A549 (cell line): Measurements from ENCODE around the gene ARL10. TPM values are rescaled to one million over a fixed set of nuclear protein-coding genes. Genes with fewer than 3 reads are reported as not detected.

ENCODE experiments used
- BHLHE40 ChIP-seq: IDR thresholded peaks from 2 replicates; pipeline ENCODE4 v1.6.1; 2012; ENCODE audit warnings: low read depth, low read length, inconsistent platforms
- CEBPB ChIP-seq, 2 experiments: fragments of >200 bp in 1 of 2; sonication (Bioruptor Twin) in 1 of 2; formaldehyde crosslinking in 1 of 2; IDR thresholded peaks; 2 replicates each; pipeline ENCODE4 v1.6.1; 2012 to 2016
- EHF ChIP-seq: fragments of 250-450 bp; sonication (Bioruptor Pico); IDR thresholded peaks from 2 replicates; pipeline ENCODE4 v1.5.0; 2020; ENCODE audit warnings: mild to moderate bottlenecking
- EP300 ChIP-seq, 2 experiments: fragments of >200 bp; sonication (Bioruptor Twin); formaldehyde crosslinking; IDR thresholded peaks; 2 replicates in 1 of 2; 3 replicates in 1 of 2; pipeline ENCODE4 v1.6.1; 2016 to 2017
- FOXS1 ChIP-seq: fragments of 250-450 bp; sonication (Bioruptor Pico); IDR thresholded peaks from 2 replicates; pipeline ENCODE4 v1.5.0; 2020; ENCODE audit warnings: mild to moderate bottlenecking, moderate library complexity
- HEYL ChIP-seq: fragments of 250-450 bp; sonication (Bioruptor Pico); IDR thresholded peaks from 2 replicates; pipeline ENCODE4 v1.8.0; 2021; ENCODE audit warnings: mild to moderate bottlenecking, moderate library complexity
- HOXA7 ChIP-seq: fragments of 250-450 bp; sonication (Bioruptor Pico); IDR thresholded peaks from 2 replicates; pipeline ENCODE4 v1.5.0; 2020; ENCODE audit warnings: mild to moderate bottlenecking, moderate library complexity
- HOXB5 ChIP-seq: fragments of 250-450 bp; sonication (Bioruptor Pico); IDR thresholded peaks from 2 replicates; pipeline ENCODE4 v1.5.0; 2020; ENCODE audit warnings: mild to moderate bottlenecking, moderate library complexity
- JUN ChIP-seq, 2 experiments: fragments of >200 bp; sonication (Bioruptor Twin); formaldehyde crosslinking; IDR thresholded peaks; 2 replicates in 1 of 2; 3 replicates in 1 of 2; pipeline ENCODE4 v1.6.1; 2016 to 2017
- KDM1A ChIP-seq: fragments of 200-600 bp; sonication (generic); IDR thresholded peaks from 2 replicates; pipeline ENCODE4 v1.6.1; 2016; ENCODE audit warnings: low read depth, mild to moderate bottlenecking
- MAZ ChIP-seq: fragments of 150-350 bp; IDR thresholded peaks from 2 replicates; pipeline ENCODE4 v1.6.1; 2014; ENCODE audit warnings: antibody characterized with exemption, low read depth, low read length, borderline replicate concordance
- NPAS2 ChIP-seq: fragments of 250-450 bp; sonication (Bioruptor Pico); IDR thresholded peaks from 2 replicates; pipeline ENCODE4 v1.8.0; 2022; ENCODE audit warnings: mild to moderate bottlenecking, moderate library complexity, borderline replicate concordance
- NR3C1 ChIP-seq: fragments of >200 bp; sonication (Bioruptor Twin); formaldehyde crosslinking; IDR thresholded peaks from 3 replicates; pipeline ENCODE4 v1.6.1; 2017
- PHF8 ChIP-seq: fragments of 200-600 bp; sonication (generic); IDR thresholded peaks from 2 replicates; pipeline ENCODE4 v1.6.1; 2016; ENCODE audit warnings: low read depth, mild to moderate bottlenecking, antibody characterized with exemption, moderate library complexity, borderline replicate concordance
- RAD21 ChIP-seq, 2 experiments: fragments of >200 bp in 1 of 2; sonication (Bioruptor Twin) in 1 of 2; formaldehyde crosslinking in 1 of 2; IDR thresholded peaks in 1 of 2; conservative IDR thresholded peaks in 1 of 2; 2 replicates in 1 of 2; 3 replicates in 1 of 2; pipeline ENCODE4 v1.6.1; 2012 to 2018; ENCODE audit warnings: inconsistent platforms in 1 of 2
- RFX5 ChIP-seq: fragments of 450-650 bp; IDR thresholded peaks from 2 replicates; pipeline ENCODE4 v1.7.1; 2014; ENCODE audit warnings: antibody characterized with exemption, mild to moderate bottlenecking, moderate library complexity
- RNF2 ChIP-seq: fragments of 200-600 bp; sonication (generic); IDR thresholded peaks from 2 replicates; pipeline ENCODE4 v1.6.1; 2016; ENCODE audit warnings: low read depth, mild to moderate bottlenecking, antibody characterized with exemption, moderate library complexity, borderline replicate concordance
- SMC3 ChIP-seq: fragments of >200 bp; sonication (Bioruptor Twin); formaldehyde crosslinking; IDR thresholded peaks from 3 replicates; pipeline ENCODE4 v1.6.1; 2018; ENCODE audit warnings: inconsistent platforms
- TP53 ChIP-seq: fragments of 250-450 bp; sonication (Bioruptor Pico); IDR thresholded peaks from 2 replicates; pipeline ENCODE4 v1.5.0; 2021; ENCODE audit warnings: mild to moderate bottlenecking, moderate library complexity
- polyA plus RNA-seq, 4 experiments: library from polyadenylated mRNA; depleted of rRNA in 3 of 4; stranded (reverse); fragments of >200 nt; fragmentation: RNase III in 1 of 4; extraction: RNeasy Plus Mini Kit Qiagen cat#74134 plus additional on column Dnase treatment in 1 of 4; gene quantifications; 2 replicates in 3 of 4; 3 replicates in 1 of 4; pipeline ENCODE4 v1.2.3, GENCODE V29; 2011 to 2017
- TF ChIP-seq, protein P1 (sequence below): fragments of 250-450 bp; sonication (Bioruptor Pico); IDR thresholded peaks from 2 replicates; pipeline ENCODE4 v1.5.0; 2020; ENCODE audit warnings: low read depth, mild to moderate bottlenecking, moderate library complexity
- TF ChIP-seq, protein P2 (sequence below): IDR thresholded peaks from 2 replicates; pipeline ENCODE4 v1.6.1; 2012; ENCODE audit warnings: low read depth, borderline replicate concordance
- TF ChIP-seq, protein P3 (sequence below): IDR thresholded peaks from 2 replicates; pipeline ENCODE4 v1.6.1; 2012
- TF ChIP-seq, protein P4 (sequence below): fragments of >200 bp; sonication (Bioruptor Twin); formaldehyde crosslinking; IDR thresholded peaks from 2 replicates; pipeline ENCODE4 v1.6.1; 2016
- TF ChIP-seq, protein P5 (sequence below): fragments of >200 bp; sonication (Bioruptor Twin); formaldehyde crosslinking; IDR thresholded peaks from 3 replicates; pipeline ENCODE4 v1.6.1; 2016
- TF ChIP-seq, protein P6 (sequence below): fragments of 450-650 bp; IDR thresholded peaks from 2 replicates; pipeline ENCODE4 v1.6.1; 2014; ENCODE audit warnings: antibody characterized with exemption

The ARL10 gene
- polyA plus RNA-seq, 2 of the 4 experiments (the other 2 are of a cell fraction) = 0.15 to 0.21 TPM

DNA sequence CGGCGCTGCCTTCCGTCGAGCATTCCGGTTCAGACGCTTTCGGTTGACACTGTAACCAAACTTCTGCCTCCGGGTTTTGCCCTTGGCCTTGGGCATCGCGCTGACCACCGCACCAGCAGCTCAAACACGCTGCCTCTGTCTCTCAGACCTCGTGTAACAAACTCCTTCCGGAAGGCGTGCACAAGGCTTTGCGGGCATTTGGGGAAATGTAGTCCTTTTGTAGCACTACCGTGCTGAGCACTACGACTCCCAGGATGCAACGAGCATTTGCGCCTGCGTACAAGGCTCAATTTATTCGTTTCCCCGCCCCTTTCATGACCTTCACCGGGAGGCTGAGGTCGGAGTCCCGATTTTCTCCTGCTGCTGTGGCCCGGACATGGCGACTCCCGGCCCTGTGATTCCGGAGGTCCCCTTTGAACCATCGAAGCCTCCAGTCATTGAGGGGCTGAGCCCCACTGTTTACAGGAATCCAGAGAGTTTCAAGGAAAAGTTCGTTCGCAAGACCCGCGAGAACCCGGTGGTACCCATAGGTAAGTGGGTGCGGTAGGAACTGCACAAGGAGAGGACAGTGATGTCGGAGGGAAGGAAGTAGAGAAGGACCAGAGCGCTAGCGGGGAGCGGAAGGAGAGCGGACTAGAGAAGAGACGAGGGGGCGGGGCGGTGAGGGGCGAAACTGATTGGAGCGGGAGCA, 23.3 kb downstream of the ARL10 start, which contains the start of the genes HIGD2A and NOP16 (continued):
- TF ChIP-seq, protein P1, sequence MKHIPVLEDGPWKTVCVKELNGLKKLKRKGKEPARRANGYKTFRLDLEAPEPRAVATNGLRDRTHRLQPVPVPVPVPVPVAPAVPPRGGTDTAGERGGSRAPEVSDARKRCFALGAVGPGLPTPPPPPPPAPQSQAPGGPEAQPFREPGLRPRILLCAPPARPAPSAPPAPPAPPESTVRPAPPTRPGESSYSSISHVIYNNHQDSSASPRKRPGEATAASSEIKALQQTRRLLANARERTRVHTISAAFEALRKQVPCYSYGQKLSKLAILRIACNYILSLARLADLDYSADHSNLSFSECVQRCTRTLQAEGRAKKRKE (CRISPR knock-in tag) = no peak
- TF ChIP-seq, protein P2, sequence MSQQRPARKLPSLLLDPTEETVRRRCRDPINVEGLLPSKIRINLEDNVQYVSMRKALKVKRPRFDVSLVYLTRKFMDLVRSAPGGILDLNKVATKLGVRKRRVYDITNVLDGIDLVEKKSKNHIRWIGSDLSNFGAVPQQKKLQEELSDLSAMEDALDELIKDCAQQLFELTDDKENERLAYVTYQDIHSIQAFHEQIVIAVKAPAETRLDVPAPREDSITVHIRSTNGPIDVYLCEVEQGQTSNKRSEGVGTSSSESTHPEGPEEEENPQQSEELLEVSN = peak; percentile 80; the same call in 1 of the 2 replicates
- no peak for TF ChIP-seq BHLHE40
- TF ChIP-seq, protein P3, sequence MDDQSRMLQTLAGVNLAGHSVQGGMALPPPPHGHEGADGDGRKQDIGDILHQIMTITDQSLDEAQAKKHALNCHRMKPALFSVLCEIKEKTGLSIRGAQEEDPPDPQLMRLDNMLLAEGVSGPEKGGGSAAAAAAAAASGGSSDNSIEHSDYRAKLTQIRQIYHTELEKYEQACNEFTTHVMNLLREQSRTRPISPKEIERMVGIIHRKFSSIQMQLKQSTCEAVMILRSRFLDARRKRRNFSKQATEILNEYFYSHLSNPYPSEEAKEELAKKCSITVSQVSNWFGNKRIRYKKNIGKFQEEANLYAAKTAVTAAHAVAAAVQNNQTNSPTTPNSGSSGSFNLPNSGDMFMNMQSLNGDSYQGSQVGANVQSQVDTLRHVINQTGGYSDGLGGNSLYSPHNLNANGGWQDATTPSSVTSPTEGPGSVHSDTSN = 0 out of 2 replicates have a peak, but pooled peaks have one; percentile 25
- no peak for TF ChIP-seq HOXA7 (CRISPR knock-in tag)
- no peak for TF ChIP-seq EP300 (IDR thresholded peaks at IDR 0.05)
- TF ChIP-seq JUN (IDR thresholded peaks at IDR 0.05) = peak; percentile 71 to 93; a peak in 4 of 5 replicates
- no peak for TF ChIP-seq EHF (CRISPR knock-in tag)
- TF ChIP-seq, protein P4, sequence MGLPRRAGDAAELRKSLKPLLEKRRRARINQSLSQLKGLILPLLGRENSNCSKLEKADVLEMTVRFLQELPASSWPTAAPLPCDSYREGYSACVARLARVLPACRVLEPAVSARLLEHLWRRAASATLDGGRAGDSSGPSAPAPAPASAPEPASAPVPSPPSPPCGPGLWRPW = no peak
- TF ChIP-seq TP53 (CRISPR knock-in tag) = no peak; the same call in 1 of the 2 replicates
- no peak for TF ChIP-seq FOXS1
- TF ChIP-seq HEYL (CRISPR knock-in tag) = no peak
- TF ChIP-seq RAD21 (conservative IDR thresholded peaks at IDR 0.05 in 1 of 2, IDR thresholded peaks at IDR 0.05 in 1 of 2) = no peak
- TF ChIP-seq, protein P5, sequence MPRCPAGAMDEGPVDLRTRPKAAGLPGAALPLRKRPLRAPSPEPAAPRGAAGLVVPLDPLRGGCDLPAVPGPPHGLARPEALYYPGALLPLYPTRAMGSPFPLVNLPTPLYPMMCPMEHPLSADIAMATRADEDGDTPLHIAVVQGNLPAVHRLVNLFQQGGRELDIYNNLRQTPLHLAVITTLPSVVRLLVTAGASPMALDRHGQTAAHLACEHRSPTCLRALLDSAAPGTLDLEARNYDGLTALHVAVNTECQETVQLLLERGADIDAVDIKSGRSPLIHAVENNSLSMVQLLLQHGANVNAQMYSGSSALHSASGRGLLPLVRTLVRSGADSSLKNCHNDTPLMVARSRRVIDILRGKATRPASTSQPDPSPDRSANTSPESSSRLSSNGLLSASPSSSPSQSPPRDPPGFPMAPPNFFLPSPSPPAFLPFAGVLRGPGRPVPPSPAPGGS = peak; percentile 64; the same call in 2 of the 3 replicates
- no peak for TF ChIP-seq RNF2
- TF ChIP-seq CEBPB (IDR thresholded peaks at IDR 0.05) = no peak
- TF ChIP-seq SMC3 = no peak
- no peak for TF ChIP-seq NR3C1
- peak; percentile 79; the same call in 1 of the 2 replicates for TF ChIP-seq MAZ
- TF ChIP-seq, protein P6, sequence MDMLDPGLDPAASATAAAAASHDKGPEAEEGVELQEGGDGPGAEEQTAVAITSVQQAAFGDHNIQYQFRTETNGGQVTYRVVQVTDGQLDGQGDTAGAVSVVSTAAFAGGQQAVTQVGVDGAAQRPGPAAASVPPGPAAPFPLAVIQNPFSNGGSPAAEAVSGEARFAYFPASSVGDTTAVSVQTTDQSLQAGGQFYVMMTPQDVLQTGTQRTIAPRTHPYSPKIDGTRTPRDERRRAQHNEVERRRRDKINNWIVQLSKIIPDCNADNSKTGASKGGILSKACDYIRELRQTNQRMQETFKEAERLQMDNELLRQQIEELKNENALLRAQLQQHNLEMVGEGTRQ = 0 out of 2 replicates have a peak, but pooled peaks have one; percentile 1
- no peak for TF ChIP-seq NPAS2
- no peak for TF ChIP-seq RFX5
- no peak for TF ChIP-seq KDM1A
- TF ChIP-seq HOXB5 (CRISPR knock-in tag) = no peak
- peak; percentile 80 for TF ChIP-seq PHF8
